ENCODE measurements around the gene MRPS25.
"Not testable (repeated sequence)": the region's sequence is repeated elsewhere in the genome, so short reads cannot be mapped to it uniquely, and the experiment has no call there.

The MRPS25 gene

GRCh38 chr3:15044326-15044725 lies 20.8 kb downstream of the MRPS25 start:
- no peak for DNase-seq (ENCODE audit: low read depth in 1 of 2, low spot score in 1 of 2)

GRCh38 chr3:15043408-15044171 lies 21.5 kb downstream of the MRPS25 start:
- DNase-seq (ENCODE audit: low read depth in 1 of 2, low spot score in 1 of 2) = no peak

GRCh38 chr3:15042936-15043335 lies 22.2 kb downstream of the MRPS25 start:
- DNase-seq (ENCODE audit: low read depth in 1 of 2, low spot score in 1 of 2) = no peak

- DNase-seq (ENCODE audit: low read depth in 1 of 2, low spot score in 1 of 2) = no peak
Measured at GRCh38 chr3:15041950-15042349, 23.2 kb downstream of the MRPS25 start.

- no peak for DNase-seq (ENCODE audit: low read depth in 1 of 2, low spot score in 1 of 2)
Measured at GRCh38 chr3:15040844-15041243, 24.3 kb downstream of the MRPS25 start.

GRCh38 chr3:15038306-15038705 lies 26.8 kb downstream of the MRPS25 start:
- no peak for DNase-seq (ENCODE audit: low read depth in 1 of 2, low spot score in 1 of 2)

- DNase-seq (ENCODE audit: low read depth in 1 of 2, low spot score in 1 of 2) = no peak
Measured at GRCh38 chr3:15033103-15033502, 32.0 kb downstream of the MRPS25 start.

- DNase-seq (ENCODE audit: low read depth in 1 of 2, low spot score in 1 of 2) = no peak
Measured at GRCh38 chr3:15032650-15033049, 32.5 kb downstream of the MRPS25 start.

GRCh38 chr3:15029625-15030024 lies 35.5 kb downstream of the MRPS25 start:
- no peak for DNase-seq (ENCODE audit: low read depth in 1 of 2, low spot score in 1 of 2)

GRCh38 chr3:15023719-15024118 lies 41.4 kb downstream of the MRPS25 start:
- no peak for DNase-seq (ENCODE audit: low read depth in 1 of 2, low spot score in 1 of 2)

GRCh38 chr3:15023249-15023648 lies 41.9 kb downstream of the MRPS25 start:
- no peak for DNase-seq (ENCODE audit: low read depth in 1 of 2, low spot score in 1 of 2)

GRCh38 chr3:15017191-15017590 lies 47.9 kb downstream of the MRPS25 start:
- DNase-seq (ENCODE audit: low read depth in 1 of 2, low spot score in 1 of 2) = no peak

- DNase-seq (ENCODE audit: low read depth in 1 of 2, low spot score in 1 of 2) = no peak
Measured at GRCh38 chr3:15015456-15015855, 49.7 kb downstream of the MRPS25 start.

- no peak for DNase-seq (ENCODE audit: low read depth in 1 of 2, low spot score in 1 of 2)
Measured at GRCh38 chr3:15014606-15015328, 50.3 kb downstream of the MRPS25 start.

GRCh38 chr3:15011174-15011573 lies 53.9 kb downstream of the MRPS25 start:
- no peak for DNase-seq (ENCODE audit: low read depth in 1 of 2, low spot score in 1 of 2)

- DNase-seq (ENCODE audit: low read depth in 1 of 2, low spot score in 1 of 2) = no peak
Measured at GRCh38 chr3:15010664-15011063, 54.5 kb downstream of the MRPS25 start.

GRCh38 chr3:15009167-15009566 lies 55.9 kb downstream of the MRPS25 start:
- DNase-seq (ENCODE audit: low read depth in 1 of 2, low spot score in 1 of 2) = no peak

GRCh38 chr3:15007681-15008141 lies 57.4 kb downstream of the MRPS25 start:
- DNase-seq (ENCODE audit: low read depth in 1 of 2, low spot score in 1 of 2) = no peak

GRCh38 chr3:14999182-14999581 lies 65.9 kb downstream of the MRPS25 start:
- DNase-seq (ENCODE audit: low read depth in 1 of 2, low spot score in 1 of 2) = not testable (repeated sequence)
